HEK293T (cell line): ENCODE measurements around the gene NAA25.

Experiments used
- CTCF ChIA-PET: fragments of 350-600 bp; formaldehyde crosslinking; extraction: SDS; loops from one replicate; lab custom pipeline; 2021; ENCODE audit warnings: antibody characterized with exemption, inconsistent platforms; lab: Yijun Ruan, JAX
- POLR2A ChIA-PET: fragments of 350-600 bp; formaldehyde crosslinking; extraction: SDS; loops from one replicate; lab custom pipeline; 2020; ENCODE audit warnings: antibody characterized with exemption, inconsistent platforms; lab: Yijun Ruan, JAX
- DNase-seq: peaks from one replicate; pipeline ENCODE4 v3.0.0; 2012; ENCODE audit warnings: mixed read lengths; ENCODE audit errors: extremely low spot score
- ARNT ChIP-seq: fragments of 450-650 bp; IDR thresholded peaks from 2 replicates; pipeline ENCODE4 v1.6.1; 2017; ENCODE audit warnings: mild to moderate bottlenecking
- BHLHE40 ChIP-seq: fragments of 450-650 bp; IDR thresholded peaks from 2 replicates; pipeline ENCODE4 v1.6.1; 2016; ENCODE audit warnings: mild to moderate bottlenecking, moderate library complexity, borderline replicate concordance
- CTBP1 ChIP-seq: fragments of 450-650 bp; IDR thresholded peaks from 2 replicates; pipeline ENCODE4 v1.6.1; 2016; ENCODE audit warnings: borderline replicate concordance
- ELF4 ChIP-seq: fragments of 450-650 bp; IDR thresholded peaks from 2 replicates; pipeline ENCODE4 v1.6.1; 2017; ENCODE audit warnings: antibody characterized with exemption
- FOXA1 ChIP-seq: fragments of 450-650 bp; IDR thresholded peaks from 2 replicates; pipeline ENCODE4 v1.6.1; 2016; ENCODE audit warnings: mild to moderate bottlenecking
- FOXK2 ChIP-seq: fragments of 450-650 bp; IDR thresholded peaks from 2 replicates; pipeline ENCODE4 v1.6.1; 2016; ENCODE audit warnings: mild to moderate bottlenecking
- FOXM1 ChIP-seq: fragments of 450-650 bp; IDR thresholded peaks from 2 replicates; pipeline ENCODE4 v1.6.1; 2017; ENCODE audit warnings: mild to moderate bottlenecking, borderline replicate concordance
- HDGF ChIP-seq: fragments of 450-650 bp; IDR thresholded peaks from 2 replicates; pipeline ENCODE4 v1.6.1; 2017; ENCODE audit warnings: antibody characterized with exemption, borderline replicate concordance
- L3MBTL2 ChIP-seq: fragments of 450-650 bp; conservative IDR thresholded peaks from 2 replicates; pipeline ENCODE4 v1.6.1; 2016; ENCODE audit warnings: mild to moderate bottlenecking
- LEF1 ChIP-seq: fragments of 450-650 bp; IDR thresholded peaks from 2 replicates; pipeline ENCODE4 v1.6.1; 2017; ENCODE audit warnings: mild to moderate bottlenecking, borderline replicate concordance
- NFRKB ChIP-seq: fragments of 450-650 bp; IDR thresholded peaks from 2 replicates; pipeline ENCODE4 v1.6.1; 2016; ENCODE audit warnings: mild to moderate bottlenecking, moderate library complexity
- SP1 ChIP-seq: fragments of 450-650 bp; IDR thresholded peaks from 2 replicates; pipeline ENCODE4 v1.6.1; 2017
- SUZ12 ChIP-seq: fragments of 450-650 bp; IDR thresholded peaks from 2 replicates; pipeline ENCODE4 v1.6.1; 2016; ENCODE audit warnings: mild to moderate bottlenecking
- TARDBP ChIP-seq: fragments of 450-650 bp; IDR thresholded peaks from 2 replicates; pipeline ENCODE4 v1.6.1; 2016
- ZNF384 ChIP-seq: fragments of 450-650 bp; IDR thresholded peaks from 2 replicates; pipeline ENCODE4 v1.6.1; 2016
- TF ChIP-seq, protein P1 (sequence below): fragments of 450-650 bp; IDR thresholded peaks from 2 replicates; pipeline ENCODE4 v1.6.1; 2016

The NAA25 gene

GRCh38 chr12:112148031-112148513, 39.5 kb upstream of the NAA25 start:
- TF ChIP-seq NFRKB (no peak), CTBP1 (no peak), ZNF384 (no peak), FOXM1 (no peak), L3MBTL2 (no peak), ARNT (no peak), SUZ12 (no peak), LEF1 (no peak), BHLHE40 (no peak), ELF4 (no peak)
- TF ChIP-seq, protein P1, sequence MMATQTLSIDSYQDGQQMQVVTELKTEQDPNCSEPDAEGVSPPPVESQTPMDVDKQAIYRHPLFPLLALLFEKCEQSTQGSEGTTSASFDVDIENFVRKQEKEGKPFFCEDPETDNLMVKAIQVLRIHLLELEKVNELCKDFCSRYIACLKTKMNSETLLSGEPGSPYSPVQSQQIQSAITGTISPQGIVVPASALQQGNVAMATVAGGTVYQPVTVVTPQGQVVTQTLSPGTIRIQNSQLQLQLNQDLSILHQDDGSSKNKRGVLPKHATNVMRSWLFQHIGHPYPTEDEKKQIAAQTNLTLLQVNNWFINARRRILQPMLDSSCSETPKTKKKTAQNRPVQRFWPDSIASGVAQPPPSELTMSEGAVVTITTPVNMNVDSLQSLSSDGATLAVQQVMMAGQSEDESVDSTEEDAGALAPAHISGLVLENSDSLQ: no peak
- no peak for DNase-seq
- ChIA-PET CTCF (no interaction called here), POLR2A (no interaction called here)

- DNase-seq: no peak
- POLR2A ChIA-PET: no interaction called here
- CTCF ChIA-PET: interaction anchor here (0.6 kb wide), 1 partner anchor 848 kb away, joined by 3 read pairs; no protein-coding TSS in a partner anchor
- TF ChIP-seq ZNF384: no peak
- TF ChIP-seq L3MBTL2: no peak
- no peak for TF ChIP-seq HDGF
- TF ChIP-seq NFRKB: no peak
- TF ChIP-seq FOXM1: no peak
- no peak for TF ChIP-seq LEF1
- TF ChIP-seq FOXA1: no peak
- TF ChIP-seq ARNT: no peak
- no peak for TF ChIP-seq SUZ12
- TF ChIP-seq ELF4: no peak
- no peak for TF ChIP-seq SP1
- TF ChIP-seq TARDBP: no peak
- TF ChIP-seq FOXK2: no peak
- TF ChIP-seq CTBP1: no peak
- no peak for TF ChIP-seq BHLHE40
- TF ChIP-seq, protein P1: no peak
Measured at GRCh38 chr12:112146123-112146522, 37.5 kb upstream of the NAA25 start.

DNA sequence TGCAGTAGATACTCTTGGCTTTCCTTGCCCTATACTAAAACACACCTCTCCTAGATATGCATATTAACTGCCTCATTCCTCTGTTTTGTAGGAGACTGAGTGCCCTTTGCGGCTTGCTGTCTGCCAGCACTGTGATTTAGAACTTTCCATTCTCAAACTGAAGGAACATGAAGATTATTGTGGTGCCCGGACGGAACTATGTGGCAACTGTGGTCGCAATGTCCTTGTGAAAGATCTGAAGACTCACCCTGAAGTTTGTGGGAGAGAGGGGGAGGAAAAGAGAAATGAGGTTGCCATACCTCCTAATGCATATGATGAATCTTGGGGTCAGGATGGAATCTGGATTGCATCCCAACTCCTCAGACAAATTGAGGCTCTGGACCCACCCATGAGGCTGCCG, 32.1 kb upstream of the NAA25 start:
- CTCF ChIA-PET: no interaction called here
- no peak for DNase-seq
- TF ChIP-seq L3MBTL2: no peak
- TF ChIP-seq CTBP1: no peak
- no peak for TF ChIP-seq BHLHE40
- TF ChIP-seq FOXA1: no peak
- no peak for TF ChIP-seq ARNT
- no peak for TF ChIP-seq HDGF
- POLR2A ChIA-PET: no interaction called here

DNA sequence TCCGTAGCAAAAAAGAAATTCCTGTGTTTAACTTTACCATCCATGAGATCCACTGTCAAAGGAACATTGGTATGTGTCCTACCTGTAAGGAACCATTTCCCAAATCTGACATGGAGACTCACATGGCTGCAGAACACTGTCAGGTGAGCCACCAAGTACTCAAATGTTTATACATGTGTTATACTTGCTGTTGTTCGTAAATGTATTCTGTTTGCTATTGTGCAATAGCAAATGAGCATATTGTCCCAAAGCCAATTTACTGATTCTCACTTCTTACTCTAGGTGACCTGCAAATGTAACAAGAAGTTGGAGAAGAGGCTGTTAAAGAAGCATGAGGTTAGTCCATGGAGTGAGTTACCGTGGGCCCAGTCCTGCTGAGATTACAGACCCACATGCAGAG, 26.1 kb upstream of the NAA25 start:
- CTCF ChIA-PET: no interaction called here
- POLR2A ChIA-PET: no interaction called here

GRCh38 chr12:112133418-112133817, 24.8 kb upstream of the NAA25 start:
- ChIA-PET POLR2A (interaction anchor here (1.3 kb wide), 1 partner anchor 17 kb away, joined by 3 read pairs; no protein-coding TSS in a partner anchor), CTCF (no interaction called here)
- no peak for TF ChIP-seq BHLHE40
- TF ChIP-seq L3MBTL2: no peak
- TF ChIP-seq TARDBP: no peak
- no peak for TF ChIP-seq FOXK2
- no peak for TF ChIP-seq NFRKB
- TF ChIP-seq CTBP1: no peak
- TF ChIP-seq HDGF: no peak
- TF ChIP-seq, protein P1: no peak
- no peak for TF ChIP-seq LEF1
- no peak for TF ChIP-seq FOXA1
- no peak for TF ChIP-seq ELF4
- no peak for TF ChIP-seq FOXM1
- TF ChIP-seq ARNT: no peak
- no peak for TF ChIP-seq ZNF384
- TF ChIP-seq SP1: no peak
- TF ChIP-seq SUZ12: no peak
- no peak for DNase-seq

More for the DNA sequence above, 26.1 kb upstream of the NAA25 start:
- TF ChIP-seq CTBP1: no peak
- TF ChIP-seq ELF4: no peak
- no peak for TF ChIP-seq FOXM1
- no peak for TF ChIP-seq BHLHE40
- TF ChIP-seq L3MBTL2: no peak
- TF ChIP-seq HDGF: no peak
- TF ChIP-seq SP1: no peak
- TF ChIP-seq ZNF384: no peak
- TF ChIP-seq NFRKB: no peak
- TF ChIP-seq ARNT: no peak
- TF ChIP-seq, protein P1: no peak
- no peak for TF ChIP-seq SUZ12
- TF ChIP-seq TARDBP: no peak
- DNase-seq: no peak

DNA sequence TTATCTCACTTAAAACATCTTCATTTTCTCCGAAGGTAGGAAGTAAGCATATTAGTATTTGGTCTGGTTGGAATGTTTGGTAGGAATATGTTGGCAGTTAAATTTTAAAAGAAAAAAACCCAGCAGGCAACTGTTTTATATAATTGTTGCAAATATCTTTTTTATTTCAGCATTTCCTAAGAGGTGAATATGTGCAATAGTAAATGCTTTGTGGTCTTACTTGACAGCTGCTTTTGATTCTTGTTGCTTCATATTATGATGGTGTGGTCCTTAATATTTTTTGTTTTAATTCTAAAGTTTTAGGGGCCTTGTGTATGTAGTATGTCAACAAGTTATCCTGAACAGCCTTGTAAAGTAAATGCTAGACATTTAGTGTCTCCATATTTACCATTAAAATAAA, 23.1 kb upstream of the NAA25 start:
- no peak for DNase-seq
- ChIA-PET POLR2A (no interaction called here), CTCF (no interaction called here)
- TF ChIP-seq BHLHE40 (no peak), FOXK2 (no peak), ZNF384 (no peak), ARNT (no peak)
